CD4-positive, alpha-beta T cell treated with Interleukin-15 for 1 hour (primary cell): Measurements from ENCODE around the gene CLIP4.
A peak's percentile ranks its signal among the peaks of the same experiment; 100 is the strongest.

Experiments
- DNase-seq: peaks from one replicate; pipeline ENCODE4 v3.0.0-alpha.2; 2020

Gene CLIP4

GRCh38 chr2:29143657-29144056 is 28.4 kb downstream of the CLIP4 start:
- DNase-seq, result no peak

GRCh38 chr2:29146197-29146596 is 31.0 kb downstream of the CLIP4 start:
- DNase-seq, result no peak

- DNase-seq, result no peak
Measured at GRCh38 chr2:29147963-29148362, 32.7 kb downstream of the CLIP4 start.

- no peak for DNase-seq
Measured at GRCh38 chr2:29154610-29155009, 39.4 kb downstream of the CLIP4 start.

- no peak for DNase-seq
Measured at GRCh38 chr2:29155578-29155977, 40.4 kb downstream of the CLIP4 start.

- DNase-seq, result no peak
Measured at GRCh38 chr2:29157131-29157530, 41.9 kb downstream of the CLIP4 start.

- no peak for DNase-seq
Measured at GRCh38 chr2:29159125-29159524, 43.9 kb downstream of the CLIP4 start.

GRCh38 chr2:29160184-29160583 is 45.0 kb downstream of the CLIP4 start:
- no peak for DNase-seq

GRCh38 chr2:29162204-29162928 is 47.2 kb downstream of the CLIP4 start:
- DNase-seq, result no peak

- no peak for DNase-seq
Measured at GRCh38 chr2:29164091-29164846, 49.1 kb downstream of the CLIP4 start.

- DNase-seq, result no peak
Measured at GRCh38 chr2:29165362-29166241, 50.4 kb downstream of the CLIP4 start.

- no peak for DNase-seq
Measured at GRCh38 chr2:29166242-29167039, 51.2 kb downstream of the CLIP4 start.

GRCh38 chr2:29174937-29175336 is 59.7 kb downstream of the CLIP4 start:
- DNase-seq, result no peak

GRCh38 chr2:29175338-29175737 is 60.1 kb downstream of the CLIP4 start:
- DNase-seq, result no peak

GRCh38 chr2:29182334-29182733 is 67.1 kb downstream of the CLIP4 start:
- no peak for DNase-seq

GRCh38 chr2:29182920-29183319 is 67.7 kb downstream of the CLIP4 start:
- no peak for DNase-seq

GRCh38 chr2:29184531-29184930 is 69.3 kb downstream of the CLIP4 start:
- DNase-seq, result no peak

GRCh38 chr2:29186817-29187216 is 71.6 kb downstream of the CLIP4 start:
- DNase-seq, result no peak

- DNase-seq, result no peak
Measured at GRCh38 chr2:29187926-29188325, 72.7 kb downstream of the CLIP4 start.

GRCh38 chr2:29189052-29189451 is 73.8 kb downstream of the CLIP4 start:
- DNase-seq, result peak; percentile 38

GRCh38 chr2:29191817-29192216 is 76.6 kb downstream of the CLIP4 start:
- no peak for DNase-seq

- DNase-seq, result no peak
Measured at GRCh38 chr2:29192526-29192925, 77.3 kb downstream of the CLIP4 start.

GRCh38 chr2:29193111-29193510 is 77.9 kb downstream of the CLIP4 start:
- DNase-seq, result no peak
